ENCODE measurements around the gene WIZ. TPM values are rescaled to one million over a fixed set of nuclear protein-coding genes. Genes with fewer than 3 reads are reported as not detected.
"Not testable (repeated sequence)": the region's sequence is repeated elsewhere in the genome, so short reads cannot be mapped to it uniquely, and the experiment has no call there.

The WIZ gene
- total RNA-seq, 4 donors from 2014 or later = 24.4 to 94.6 (median 49.9) TPM

GRCh38 chr19:15479391-15480345 lies 29.9 kb upstream of the WIZ start, which contains the start of gene PGLYRP2:
Gene PGLYRP2 (minus strand): TSS chr19:15479501. CDS start chr19:15479371, 130 bp downstream.
- H3K4me1 ChIP-seq = no peaks in the 10 kb centered on the region
- H3K9me3 ChIP-seq = peaks cover 0 to 5% (median 0%) of the 10 kb centered on the region in 3 donors
- no peak within 1 kb of the TSS for H3K27ac ChIP-seq
- H3K27me3 ChIP-seq = no peaks in the 10 kb centered on the region
- WGBS, 2 donors (ENCODE audit: low coverage in 1 of 2) = 65% methylated on average over 2 of the region's 16 CpGs; no CpG with 5 or more reads in 1 of the 2 donors
- TF ChIP-seq POLR2AphosphoS5 (IDR thresholded peaks at IDR 0.05) (no peak), EP300 (IDR thresholded peaks at IDR 0.05) (no peak), POLR2A (IDR thresholded peaks at IDR 0.05) (no peak), CTCF (IDR thresholded peaks at IDR 0.05) (no peak)
- no peak for ATAC-seq
- no peaks in the 10 kb centered on the region for H3K36me3 ChIP-seq
- H3K4me3 ChIP-seq = no peak within 1 kb of the TSS

GRCh38 chr19:15476325-15476724 lies 26.6 kb upstream of the WIZ start:
- Histone ChIP-seq H3K4me1 (no peaks in the 10 kb centered on the region), H3K36me3 (no peaks in the 10 kb centered on the region), H3K27ac (no peak overlapping the region), H3K4me3 (no peak overlapping the region), H3K27me3 (peaks cover 12% of the 10 kb centered on the region), H3K9me3 (peaks cover 0 to 13% (median 0%) of the 10 kb centered on the region in 3 donors)
- no peak for ATAC-seq
- WGBS, 2 donors (ENCODE audit: low coverage in 1 of 2) = 71% methylated on average over 1 of the region's 5 CpGs; no CpG with 5 or more reads in 1 of the 2 donors
- TF ChIP-seq POLR2A (IDR thresholded peaks at IDR 0.05) (no peak), EP300 (IDR thresholded peaks at IDR 0.05) (no peak), CTCF (IDR thresholded peaks at IDR 0.05) (no peak), POLR2AphosphoS5 (IDR thresholded peaks at IDR 0.05) (no peak)

- H3K27me3 ChIP-seq = peaks cover 19% of the 10 kb centered on the region
- TF ChIP-seq POLR2AphosphoS5 (IDR thresholded peaks at IDR 0.05) = no peak
- TF ChIP-seq POLR2A (IDR thresholded peaks at IDR 0.05) = no peak
- no peak for TF ChIP-seq CTCF (IDR thresholded peaks at IDR 0.05)
- no peak for TF ChIP-seq EP300 (IDR thresholded peaks at IDR 0.05)
- ATAC-seq = no peak
- H3K9me3 ChIP-seq = peaks cover 0 to 13% (median 0%) of the 10 kb centered on the region in 3 donors
- H3K36me3 ChIP-seq = no peaks in the 10 kb centered on the region
- no peak overlapping the region for H3K27ac ChIP-seq
- WGBS, 2 donors (ENCODE audit: low coverage in 1 of 2) = no CpG with 5 or more reads among the region's 10 CpGs
- H3K4me3 ChIP-seq = no peak overlapping the region
- no peaks in the 10 kb centered on the region for H3K4me1 ChIP-seq
Measured at GRCh38 chr19:15475611-15476010, 25.9 kb upstream of the WIZ start.

DNA sequence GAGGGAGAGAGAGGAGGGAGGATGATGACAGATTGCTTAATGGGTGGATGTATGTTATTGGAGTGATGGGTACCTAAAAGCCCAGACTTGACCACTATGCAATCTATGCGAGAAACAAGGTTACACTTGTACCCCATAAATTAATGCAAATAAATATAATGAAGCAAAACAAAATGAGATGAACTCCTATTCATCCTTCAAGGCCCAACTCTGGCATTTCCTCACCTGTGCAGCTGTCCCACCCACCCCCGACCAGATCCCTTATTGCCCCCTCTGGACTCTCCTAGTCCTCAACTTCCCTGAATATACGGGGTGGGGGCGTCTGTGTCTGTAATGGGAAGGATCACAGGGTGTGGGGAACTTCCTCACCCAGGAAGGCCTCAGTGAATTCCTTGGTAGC lies 25.4 kb upstream of the WIZ start:
- TF ChIP-seq CTCF (IDR thresholded peaks at IDR 0.05) (no peak), POLR2A (IDR thresholded peaks at IDR 0.05) (no peak), POLR2AphosphoS5 (IDR thresholded peaks at IDR 0.05) (no peak), EP300 (IDR thresholded peaks at IDR 0.05) (no peak)
- Histone ChIP-seq H3K4me1 (peaks cover 0 to under 1% (median 0%) of the 10 kb centered on the region in 3 donors), H3K27ac (no peak overlapping the region), H3K36me3 (no peaks in the 10 kb centered on the region), H3K27me3 (peaks cover 24% of the 10 kb centered on the region), H3K9me3 (peaks cover 0 to 13% (median 0%) of the 10 kb centered on the region in 3 donors), H3K4me3 (no peak overlapping the region)
- 75 to 79% methylated on average over 2 to 4 of the region's 4 CpGs for WGBS, 2 donors (ENCODE audit: low coverage in 1 of 2)
- ATAC-seq = no peak

DNA sequence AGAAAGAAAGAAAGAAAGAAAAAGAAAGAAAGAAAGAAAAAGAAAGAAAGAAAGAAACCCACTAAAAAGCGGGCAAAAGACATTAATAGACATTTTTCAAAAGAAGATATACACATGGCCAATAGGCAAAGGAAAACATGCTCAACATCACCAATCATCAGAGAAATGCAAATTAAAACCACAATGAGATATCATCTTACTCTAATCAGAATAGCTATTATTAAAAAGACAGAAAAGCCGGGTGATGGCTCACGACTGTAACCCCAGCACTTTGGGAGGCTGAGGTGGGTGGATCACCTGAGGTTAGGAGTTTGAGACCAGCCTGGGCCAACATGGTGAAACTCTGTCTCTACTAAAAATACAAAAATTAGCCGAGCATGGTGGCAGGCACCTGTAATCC lies 24.1 kb upstream of the WIZ start:
- H3K4me3 ChIP-seq, H3K36me3 ChIP-seq, H3K27ac ChIP-seq, ATAC-seq: not testable (repeated sequence)
- Histone ChIP-seq H3K4me1 (peaks cover 0 to 12% (median 7%) of the 10 kb centered on the region in 3 donors), H3K9me3 (peaks cover 0 to 13% (median 0%) of the 10 kb centered on the region in 3 donors), H3K27me3 (peaks cover 37% of the 10 kb centered on the region)
- 66 to 74% methylated on average over 4 of the region's 4 CpGs for WGBS, 2 donors (ENCODE audit: low coverage in 1 of 2)

All from gastroesophageal sphincter (tissue), 4 donors.